Measurements from ENCODE around the gene PTPRN2. TPM values are rescaled to one million over a fixed set of nuclear protein-coding genes. Genes with fewer than 3 reads are reported as not detected.

The PTPRN2 gene
- total and polyA plus RNA-seq, 2 of the 13 experiments (the other 11 are each of a cell fraction or from before 2014, with no cell fraction given) = 2.5 to 24.2 TPM

- no peak for TF ChIP-seq TMF1 (CRISPR knock-in tag; IDR thresholded peaks at IDR 0.05; ENCODE audit: low read depth)
- peak; percentile 75; the same call in 1 of the 2 replicates for TF ChIP-seq HNRNPL (IDR thresholded peaks at IDR 0.05; ENCODE audit: low read depth, low read length)
- peak; percentile 38; the same call in 1 of the 2 replicates for TF ChIP-seq ZNF747 (CRISPR knock-in tag; IDR thresholded peaks at IDR 0.05; ENCODE audit: borderline replicate concordance)
- peak; percentile 30 for TF ChIP-seq ZNF883 (CRISPR knock-in tag; IDR thresholded peaks at IDR 0.05; ENCODE audit: not compliant biosample characterization)
- TF ChIP-seq MAFK (conservative IDR thresholded peaks at IDR 0.05 in 1 of 2, IDR thresholded peaks at IDR 0.05 in 1 of 2; ENCODE audit: low read length in 2 of 2) = peak in 1 of 2 experiments; percentile 33; a peak in 2 of 4 replicates
- 0 out of 2 replicates have a peak, but pooled peaks have one; percentile 3 for TF ChIP-seq ZSCAN31 (CRISPR knock-in tag; IDR thresholded peaks at IDR 0.05; ENCODE audit: low read depth)
- 0 out of 2 replicates have a peak, but pooled peaks have one; percentile 10 for TF ChIP-seq MEIS1 (CRISPR knock-in tag; IDR thresholded peaks at IDR 0.05; ENCODE audit: borderline replicate concordance)
- 0 out of 2 replicates have a peak, but pooled peaks have one; percentile 11 for TF ChIP-seq KDM5B (CRISPR knock-in tag; IDR thresholded peaks at IDR 0.05; ENCODE audit: borderline replicate concordance)
- no peak for TF ChIP-seq HNF4A (CRISPR knock-in tag; IDR thresholded peaks at IDR 0.05)
- TF ChIP-seq IKZF4 (CRISPR knock-in tag; IDR thresholded peaks at IDR 0.05; ENCODE audit: borderline replicate concordance, low read depth, not compliant biosample characterization) = peak; percentile 31
- TF ChIP-seq, protein P1, sequence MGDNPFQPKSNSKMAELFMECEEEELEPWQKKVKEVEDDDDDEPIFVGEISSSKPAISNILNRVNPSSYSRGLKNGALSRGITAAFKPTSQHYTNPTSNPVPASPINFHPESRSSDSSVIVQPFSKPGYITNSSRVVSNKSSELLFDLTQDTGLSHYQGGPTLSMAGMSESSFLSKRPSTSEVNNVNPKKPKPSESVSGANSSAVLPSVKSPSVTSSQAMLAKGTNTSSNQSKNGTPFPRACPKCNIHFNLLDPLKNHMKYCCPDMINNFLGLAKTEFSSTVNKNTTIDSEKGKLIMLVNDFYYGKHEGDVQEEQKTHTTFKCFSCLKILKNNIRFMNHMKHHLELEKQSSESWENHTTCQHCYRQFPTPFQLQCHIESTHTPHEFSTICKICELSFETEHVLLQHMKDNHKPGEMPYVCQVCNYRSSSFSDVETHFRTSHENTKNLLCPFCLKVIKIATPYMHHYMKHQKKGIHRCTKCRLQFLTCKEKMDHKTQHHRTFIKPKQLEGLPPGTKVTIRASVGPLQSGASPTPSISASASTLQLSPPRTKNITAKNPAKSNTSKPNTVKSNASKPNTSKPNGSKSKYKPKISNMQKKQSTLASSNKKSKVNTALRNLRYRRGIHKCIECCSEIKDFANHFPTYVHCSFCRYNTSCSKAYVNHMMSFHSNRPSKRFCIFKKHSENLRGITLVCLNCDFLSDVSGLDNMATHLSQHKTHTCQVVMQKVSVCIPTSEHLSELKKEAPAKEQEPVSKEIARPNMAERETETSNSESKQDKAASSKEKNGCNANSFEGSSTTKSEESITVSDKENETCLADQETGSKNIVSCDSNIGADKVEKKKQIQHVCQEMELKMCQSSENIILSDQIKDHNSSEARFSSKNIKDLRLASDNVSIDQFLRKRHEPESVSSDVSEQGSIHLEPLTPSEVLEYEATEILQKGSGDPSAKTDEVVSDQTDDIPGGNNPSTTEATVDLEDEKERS (CRISPR knock-in tag; IDR thresholded peaks at IDR 0.05) = 0 out of 2 replicates have a peak, but pooled peaks have one; percentile 2
- 0 out of 2 replicates have a peak, but pooled peaks have one; percentile 29 for TF ChIP-seq ZNF598 (CRISPR knock-in tag; IDR thresholded peaks at IDR 0.05; ENCODE audit: borderline replicate concordance)
- TF ChIP-seq ZNF788 (CRISPR knock-in tag; IDR thresholded peaks at IDR 0.05; ENCODE audit: borderline replicate concordance) = peak; percentile 2; the same call in 1 of the 2 replicates
- TF ChIP-seq ZNF552 (CRISPR knock-in tag; IDR thresholded peaks at IDR 0.05; ENCODE audit: borderline replicate concordance) = 0 out of 2 replicates have a peak, but pooled peaks have one; percentile 7
- no peak for TF ChIP-seq DNMT1 (CRISPR knock-in tag; IDR thresholded peaks at IDR 0.05)
Measured at GRCh38 chr7:157554393-157555238, 1033.0 kb downstream of the PTPRN2 start (continued).
